GM23338 (cell line): Measurements from ENCODE around the gene DDTL.
"Not testable (repeated sequence)": the region's sequence is repeated elsewhere in the genome, so short reads cannot be mapped to it uniquely, and the experiment has no call there.

Experiments
- CREB1 ChIP-seq: fragments of 250-450 bp; sonication (Bioruptor Pico); IDR thresholded peaks from 2 replicates; pipeline ENCODE4 v1.5.0; 2020; ENCODE audit warnings: low read depth, mild to moderate bottlenecking, moderate library complexity
- EZH2 ChIP-seq: fragments of 200-600 bp; sonication (generic); IDR thresholded peaks from one replicate; pipeline ENCODE4 v1.8.0; 2017; ENCODE audit warnings: antibody characterized with exemption, mild to moderate bottlenecking, low read depth; ENCODE audit not compliant: unreplicated experiment
- EZH2phosphoT487 ChIP-seq: fragments of 200-600 bp; sonication (generic); IDR thresholded peaks from one replicate; pipeline ENCODE4 v1.8.1; 2018; ENCODE audit warnings: antibody characterized with exemption; ENCODE audit not compliant: unreplicated experiment
- JUNB ChIP-seq: IDR thresholded peaks from one replicate; pipeline ENCODE4 v1.6.1; 2016; ENCODE audit warnings: antibody characterized with exemption; ENCODE audit not compliant: unreplicated experiment
- POLR2AphosphoS5 ChIP-seq: IDR thresholded peaks from 2 replicates; pipeline ENCODE4 v1.6.1; 2016; ENCODE audit warnings: antibody characterized with exemption, low read depth
- STAT1 ChIP-seq: IDR thresholded peaks from one replicate; pipeline ENCODE4 v1.6.1; 2016; ENCODE audit warnings: antibody characterized with exemption; ENCODE audit not compliant: unreplicated experiment
- ZNF114 ChIP-seq: fragments of 250-450 bp; sonication (Bioruptor Pico); IDR thresholded peaks from 2 replicates; pipeline ENCODE4 v1.5.0; 2020; ENCODE audit warnings: mild to moderate bottlenecking, moderate library complexity
- ZNF331 ChIP-seq: fragments of 250-450 bp; sonication (Bioruptor Pico); IDR thresholded peaks from 2 replicates; pipeline ENCODE4 v1.5.0; 2020; ENCODE audit warnings: low read depth, mild to moderate bottlenecking, moderate library complexity
- TF ChIP-seq, protein P1 (sequence below), 2 experiments: fragments of 200-600 bp in 1 of 2; sonication (generic) in 1 of 2; conservative IDR thresholded peaks; 2 replicates each; pipeline versions ENCODE4 v1.5.1 to v1.6.1; 2016 to 2017; ENCODE audit warnings: antibody characterized with exemption in 2 of 2, low read depth in 2 of 2, mild to moderate bottlenecking in 2 of 2, moderate library complexity in 1 of 2
- TF ChIP-seq, protein P2 (sequence below): IDR thresholded peaks from one replicate; pipeline ENCODE4 v1.6.1; 2018; ENCODE audit warnings: antibody characterized with exemption; ENCODE audit not compliant: unreplicated experiment

DNA sequence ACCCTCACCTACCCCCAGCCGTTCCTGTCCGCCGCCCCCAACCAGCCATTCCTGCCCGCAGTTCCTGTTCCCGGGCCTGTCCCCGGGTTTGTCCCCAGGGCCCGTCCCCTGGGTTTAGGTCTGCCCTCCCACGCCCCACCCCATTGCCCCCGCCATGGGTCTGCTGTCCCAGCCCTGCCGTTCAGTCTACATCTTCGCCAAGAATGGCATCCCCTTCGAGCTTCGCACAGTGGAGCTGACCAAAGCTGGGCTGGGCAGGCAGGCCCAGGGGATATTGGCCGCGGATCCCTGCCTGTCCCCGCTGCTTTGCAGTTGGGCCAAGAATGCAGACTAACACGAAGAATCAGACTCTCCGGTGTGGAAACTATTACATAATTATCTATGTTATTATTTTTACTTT is 16.9 kb upstream of the DDTL start:
- TF ChIP-seq, protein P1, sequence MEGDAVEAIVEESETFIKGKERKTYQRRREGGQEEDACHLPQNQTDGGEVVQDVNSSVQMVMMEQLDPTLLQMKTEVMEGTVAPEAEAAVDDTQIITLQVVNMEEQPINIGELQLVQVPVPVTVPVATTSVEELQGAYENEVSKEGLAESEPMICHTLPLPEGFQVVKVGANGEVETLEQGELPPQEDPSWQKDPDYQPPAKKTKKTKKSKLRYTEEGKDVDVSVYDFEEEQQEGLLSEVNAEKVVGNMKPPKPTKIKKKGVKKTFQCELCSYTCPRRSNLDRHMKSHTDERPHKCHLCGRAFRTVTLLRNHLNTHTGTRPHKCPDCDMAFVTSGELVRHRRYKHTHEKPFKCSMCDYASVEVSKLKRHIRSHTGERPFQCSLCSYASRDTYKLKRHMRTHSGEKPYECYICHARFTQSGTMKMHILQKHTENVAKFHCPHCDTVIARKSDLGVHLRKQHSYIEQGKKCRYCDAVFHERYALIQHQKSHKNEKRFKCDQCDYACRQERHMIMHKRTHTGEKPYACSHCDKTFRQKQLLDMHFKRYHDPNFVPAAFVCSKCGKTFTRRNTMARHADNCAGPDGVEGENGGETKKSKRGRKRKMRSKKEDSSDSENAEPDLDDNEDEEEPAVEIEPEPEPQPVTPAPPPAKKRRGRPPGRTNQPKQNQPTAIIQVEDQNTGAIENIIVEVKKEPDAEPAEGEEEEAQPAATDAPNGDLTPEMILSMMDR (conservative IDR thresholded peaks at IDR 0.05; ENCODE audit: low read depth in 2 of 2) = not testable (repeated sequence)
- TF ChIP-seq EZH2; POLR2AphosphoS5; EZH2phosphoT487; CREB1 (CRISPR knock-in tag); JUNB; ZNF331 (CRISPR knock-in tag); ZNF114 (CRISPR knock-in tag); STAT1: not testable (repeated sequence)
- TF ChIP-seq, protein P2, sequence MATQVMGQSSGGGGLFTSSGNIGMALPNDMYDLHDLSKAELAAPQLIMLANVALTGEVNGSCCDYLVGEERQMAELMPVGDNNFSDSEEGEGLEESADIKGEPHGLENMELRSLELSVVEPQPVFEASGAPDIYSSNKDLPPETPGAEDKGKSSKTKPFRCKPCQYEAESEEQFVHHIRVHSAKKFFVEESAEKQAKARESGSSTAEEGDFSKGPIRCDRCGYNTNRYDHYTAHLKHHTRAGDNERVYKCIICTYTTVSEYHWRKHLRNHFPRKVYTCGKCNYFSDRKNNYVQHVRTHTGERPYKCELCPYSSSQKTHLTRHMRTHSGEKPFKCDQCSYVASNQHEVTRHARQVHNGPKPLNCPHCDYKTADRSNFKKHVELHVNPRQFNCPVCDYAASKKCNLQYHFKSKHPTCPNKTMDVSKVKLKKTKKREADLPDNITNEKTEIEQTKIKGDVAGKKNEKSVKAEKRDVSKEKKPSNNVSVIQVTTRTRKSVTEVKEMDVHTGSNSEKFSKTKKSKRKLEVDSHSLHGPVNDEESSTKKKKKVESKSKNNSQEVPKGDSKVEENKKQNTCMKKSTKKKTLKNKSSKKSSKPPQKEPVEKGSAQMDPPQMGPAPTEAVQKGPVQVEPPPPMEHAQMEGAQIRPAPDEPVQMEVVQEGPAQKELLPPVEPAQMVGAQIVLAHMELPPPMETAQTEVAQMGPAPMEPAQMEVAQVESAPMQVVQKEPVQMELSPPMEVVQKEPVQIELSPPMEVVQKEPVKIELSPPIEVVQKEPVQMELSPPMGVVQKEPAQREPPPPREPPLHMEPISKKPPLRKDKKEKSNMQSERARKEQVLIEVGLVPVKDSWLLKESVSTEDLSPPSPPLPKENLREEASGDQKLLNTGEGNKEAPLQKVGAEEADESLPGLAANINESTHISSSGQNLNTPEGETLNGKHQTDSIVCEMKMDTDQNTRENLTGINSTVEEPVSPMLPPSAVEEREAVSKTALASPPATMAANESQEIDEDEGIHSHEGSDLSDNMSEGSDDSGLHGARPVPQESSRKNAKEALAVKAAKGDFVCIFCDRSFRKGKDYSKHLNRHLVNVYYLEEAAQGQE = not testable (repeated sequence)
